Measurements from ENCODE around the gene KCNG2. TPM values are rescaled to one million over a fixed set of nuclear protein-coding genes. Genes with fewer than 3 reads are reported as not detected.

The KCNG2 gene
- total and polyA plus RNA-seq, 2 of the 8 experiments (the other 6 are each of a cell fraction or from before 2014, with no cell fraction given), result 0.19 to 0.74 TPM

GRCh38 chr18:79769698-79770500 is 27.8 kb upstream of the KCNG2 start:
- Histone ChIP-seq H2BK15ac (ENCODE audit: low read length) (no peak overlapping the region), H2BK12ac (ENCODE audit: low read depth, low read length) (no peak overlapping the region), H4K5ac (ENCODE audit: insufficient read length, low read depth, low read length) (no peak overlapping the region), H3K27ac (ENCODE audit: low read depth, low read length) (no peak overlapping the region), H2BK5ac (ENCODE audit: low read depth, low read length) (no peak overlapping the region), H3K9ac (replicated peaks in 1 of 4; ENCODE audit: extremely low read depth in 1 of 4, low read depth in 3 of 4, low read length in 3 of 4) (no peak overlapping the region), H2AFZ (ENCODE audit: low read length) (no peak overlapping the region), H2BK20ac (ENCODE audit: low read length) (no peak overlapping the region), H3K79me1 (ENCODE audit: low read depth, low read length) (no peaks in the 10 kb centered on the region), H4K20me1 (replicated peaks in 1 of 2; ENCODE audit: control insufficient read depth in 1 of 2, insufficient read depth in 2 of 2, low read length in 2 of 2) (no peaks in the 10 kb centered on the region), H3K4ac (replicated peaks; ENCODE audit: insufficient read length, low read depth, low read length) (no peak overlapping the region), H3K23me2 (ENCODE audit: low read depth, low read length) (no peaks in the 10 kb centered on the region), H3K9me3 (ENCODE audit: insufficient read depth in 2 of 2, low read depth in 1 of 2, low read length in 1 of 2) (peaks cover 10 to 11% of the 10 kb centered on the region in 2 experiments), H3K4me2 (ENCODE audit: insufficient read depth in 1 of 2, low read depth in 2 of 2, low read length in 2 of 2) (no peak overlapping the region), H2AK5ac (ENCODE audit: low read depth, low read length) (no peak overlapping the region), H3K23ac (ENCODE audit: insufficient read length) (no peak overlapping the region), H3K4me3 (ENCODE audit: extremely low read depth in 1 of 4, insufficient read depth in 2 of 4, low read depth in 3 of 4, low read length in 4 of 4) (no peak overlapping the region), H2BK120ac (replicated peaks; ENCODE audit: low read depth, low read length) (no peak overlapping the region), H3K79me2 (ENCODE audit: control insufficient read depth in 1 of 2, insufficient read depth in 2 of 2, low read length in 2 of 2) (no peaks in the 10 kb centered on the region), H4K91ac (replicated peaks; ENCODE audit: insufficient read length, low read length) (no peak overlapping the region), H3K14ac (ENCODE audit: insufficient read length) (no peak overlapping the region), H3K56ac (replicated peaks; ENCODE audit: insufficient read length, low read depth, low read length) (no peak overlapping the region), H3K27me3 (replicated peaks in 1 of 4; ENCODE audit: control insufficient read depth in 3 of 4, extremely low read depth in 1 of 4, insufficient read depth in 3 of 4, low read length in 3 of 4) (no peaks in the 10 kb centered on the region), H3K36me3 (ENCODE audit: control insufficient read depth in 2 of 4, insufficient read depth in 4 of 4, low read length in 3 of 4) (no peaks in the 10 kb centered on the region), H4K8ac (ENCODE audit: extremely low read depth, insufficient read depth, low read length) (peak overlapping the region; percentile 5; the same call in 1 of the 2 replicates), H3K4me1 (replicated peaks in 1 of 4; ENCODE audit: control insufficient read depth in 3 of 4, insufficient read depth in 4 of 4, low read length in 3 of 4) (no peaks in the 10 kb centered on the region), H3K18ac (ENCODE audit: extremely low read depth, low read length) (no peak overlapping the region)
- POLR2A ChIA-PET (ENCODE audit: partially characterized antibody), result interaction anchor here (1.0 kb wide), 1 partner anchor 21 kb away, joined by 3 read pairs; no protein-coding TSS in a partner anchor
- FAIRE-seq (no peak), DNase-seq (ENCODE audit: low read depth in 1 of 2, low spot score in 2 of 2) (peak in 1 of 2 experiments; percentile 19)
- CTCF ChIA-PET (ENCODE audit: partially characterized antibody), result no interaction called here
- no peak for TF ChIP-seq RAD21 (IDR thresholded peaks at IDR 0.05 in 1 of 2, conservative IDR thresholded peaks at IDR 0.05 in 1 of 2; ENCODE audit: low read depth in 2 of 2, low read length in 2 of 2)
- TF ChIP-seq, protein P1, sequence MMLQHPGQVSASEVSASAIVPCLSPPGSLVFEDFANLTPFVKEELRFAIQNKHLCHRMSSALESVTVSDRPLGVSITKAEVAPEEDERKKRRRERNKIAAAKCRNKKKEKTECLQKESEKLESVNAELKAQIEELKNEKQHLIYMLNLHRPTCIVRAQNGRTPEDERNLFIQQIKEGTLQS (IDR thresholded peaks at IDR 0.05; ENCODE audit: insufficient read depth, low read depth, low read length), result no peak
- TF ChIP-seq, protein P2, sequence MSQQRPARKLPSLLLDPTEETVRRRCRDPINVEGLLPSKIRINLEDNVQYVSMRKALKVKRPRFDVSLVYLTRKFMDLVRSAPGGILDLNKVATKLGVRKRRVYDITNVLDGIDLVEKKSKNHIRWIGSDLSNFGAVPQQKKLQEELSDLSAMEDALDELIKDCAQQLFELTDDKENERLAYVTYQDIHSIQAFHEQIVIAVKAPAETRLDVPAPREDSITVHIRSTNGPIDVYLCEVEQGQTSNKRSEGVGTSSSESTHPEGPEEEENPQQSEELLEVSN (IDR thresholded peaks at IDR 0.05), result no peak
- 86% methylated on average over 24 of the region's 31 CpGs; no CpG with 5 or more reads in 1 of the 2 experiments for WGBS, 2 experiments (ENCODE audit: extremely low coverage in 1 of 2, insufficient coverage in 1 of 2, insufficient read length in 1 of 2, insufficient replicate concordance in 2 of 2, low coverage in 1 of 2, low lambda C conversion rate in 2 of 2, missing lambda C conversion rate in 1 of 2)

Data from H1 (cell line).